ENCODE results near the gene OR1I1. TPM values are rescaled to one million over a fixed set of nuclear protein-coding genes. Genes with fewer than 3 reads are reported as not detected.
"Not testable (repeated sequence)": the region's sequence is repeated elsewhere in the genome, so short reads cannot be mapped to it uniquely, and the experiment has no call there.

Gene OR1I1
- polyA plus RNA-seq, 2 of the 4 experiments (the other 2 are of a cell fraction) = not detected

- ATAC-seq (no peak), DNase-seq (ENCODE audit: low read depth in 1 of 2, low spot score in 1 of 2) (no peak), FAIRE-seq (no peak)
- WGBS (ENCODE audit: missing lambda C conversion rate) = 24% methylated on average over 11 of the region's 11 CpGs
- ChIA-PET CTCF (interaction anchor here (0.6 kb wide), 1 partner anchor 48 kb away, joined by 4 read pairs; no protein-coding TSS in a partner anchor), POLR2A (no interaction called here)
- Histone ChIP-seq H3K9me3 (no peaks in the 10 kb centered on the region), H3K4me1 (no peaks in the 10 kb centered on the region), H3K27ac (no peak within 1 kb of the TSS), H3K4me2 (no peak within 1 kb of the TSS), H3K4me3 (no peak within 1 kb of the TSS)
- TF ChIP-seq ZNF302 (CRISPR knock-in tag; IDR thresholded peaks at IDR 0.05) = no peak
Observed at GRCh38 chr19:15048885-15049541, 33.0 kb upstream of the OR1I1 start, which contains the start of gene CASP14. Gene CASP14 (plus strand): TSS chr19:15049480. CDS start chr19:15052252, 2,772 bp downstream.

- POLR2A ChIA-PET = no interaction called here
- TF ChIP-seq KDM1A (IDR thresholded peaks at IDR 0.05; ENCODE audit: low read depth) (no peak), CBX8 (IDR thresholded peaks at IDR 0.05) (no peak)
- 48% methylated on average over 2 of the region's 2 CpGs for WGBS (ENCODE audit: missing lambda C conversion rate)
- Histone ChIP-seq H3K4me3 (no peak overlapping the region), H3K27ac (no peak overlapping the region), H3K4me1 (no peaks in the 10 kb centered on the region), H3K4me2 (no peak overlapping the region), H3K9me3 (no peaks in the 10 kb centered on the region)
- FAIRE-seq = no peak
- CTCF ChIA-PET = no interaction called here
- ATAC-seq = no peak
- DNase-seq (ENCODE audit: low read depth in 1 of 2, low spot score in 1 of 2) = no peak
Observed at GRCh38 chr19:15050639-15051038, 31.4 kb upstream of the OR1I1 start.

- POLR2A ChIA-PET = no interaction called here
Observed at GRCh38 chr19:15062036-15062435, 20.0 kb upstream of the OR1I1 start.

GRCh38 chr19:15070386-15070785, 11.6 kb upstream of the OR1I1 start:
- H3K9me3 ChIP-seq; H3K4me1 ChIP-seq; H3K27ac ChIP-seq; CTCF ChIA-PET; POLR2A ChIA-PET; FAIRE-seq; H3K4me3 ChIP-seq; ATAC-seq; DNase-seq (ENCODE audit: low read depth in 1 of 2, low spot score in 1 of 2); H3K4me2 ChIP-seq: not testable (repeated sequence)
- WGBS (ENCODE audit: missing lambda C conversion rate) = 34% methylated on average over 4 of the region's 4 CpGs

More at GRCh38 chr19:15062036-15062435, 20.0 kb upstream of the OR1I1 start:
- ATAC-seq = no peak
- Histone ChIP-seq H3K27ac (no peak overlapping the region), H3K4me1 (no peaks in the 10 kb centered on the region), H3K9me3 (no peaks in the 10 kb centered on the region), H3K4me2 (no peak overlapping the region), H3K4me3 (no peak overlapping the region)
- no peak for FAIRE-seq
- 45% methylated on average over 12 of the region's 12 CpGs for WGBS (ENCODE audit: missing lambda C conversion rate)
- CTCF ChIA-PET = no interaction called here
- DNase-seq (ENCODE audit: low read depth in 1 of 2, low spot score in 1 of 2) = no peak
- no peak for TF ChIP-seq TP53 (CRISPR knock-in tag; IDR thresholded peaks at IDR 0.05)
- TF ChIP-seq NR3C1 (IDR thresholded peaks at IDR 0.05) = no peak
- no peak for TF ChIP-seq TFCP2L1 (CRISPR knock-in tag; IDR thresholded peaks at IDR 0.05)
- no peak for TF ChIP-seq JUNB (IDR thresholded peaks at IDR 0.05)
- TF ChIP-seq FOSL2 (IDR thresholded peaks at IDR 0.05) = no peak
- TF ChIP-seq FOSL2 (CRISPR knock-in tag; IDR thresholded peaks at IDR 0.05) = no peak
- TF ChIP-seq NFE2L2 (conservative IDR thresholded peaks at IDR 0.05; ENCODE audit: low read length) = no peak
- no peak for TF ChIP-seq HMGXB4 (CRISPR knock-in tag; IDR thresholded peaks at IDR 0.05; ENCODE audit: borderline replicate concordance)
- TF ChIP-seq RAD21 (conservative IDR thresholded peaks at IDR 0.05 in 1 of 2, IDR thresholded peaks at IDR 0.05 in 1 of 2) = no peak
- TF ChIP-seq CBX2 (IDR thresholded peaks at IDR 0.05; ENCODE audit: borderline replicate concordance, low read depth) = no peak
- TF ChIP-seq E2F6 (IDR thresholded peaks at IDR 0.05; ENCODE audit: borderline replicate concordance, low read depth) = no peak
- no peak for TF ChIP-seq CHD4 (IDR thresholded peaks at IDR 0.05; ENCODE audit: borderline replicate concordance)
- TF ChIP-seq HOXA7 (CRISPR knock-in tag; IDR thresholded peaks at IDR 0.05) = no peak
- TF ChIP-seq EP300 (IDR thresholded peaks at IDR 0.05) = no peak
- TF ChIP-seq ZC3H11A (IDR thresholded peaks at IDR 0.05) = no peak
- no peak for TF ChIP-seq CEBPB (IDR thresholded peaks at IDR 0.05)
- no peak for TF ChIP-seq EHMT2 (IDR thresholded peaks at IDR 0.05; ENCODE audit: low read depth)

Data from A549 (cell line).